Transverse colon (tissue), 3 donors: ENCODE results near the gene ARF5.

Source experiments
- CTCF ChIP-seq, 5 experiments: fragments of 200-600 bp in 3 of 5; fragments of 450-650 bp in 2 of 5; sonication (generic) in 3 of 5; IDR thresholded peaks; 1 replicate in 2 of 5; 2 replicates in 3 of 5; pipeline ENCODE4 v1.5.1; 2016 to 2017; ENCODE audit warnings: antibody characterized with exemption in 5 of 5, inconsistent platforms in 3 of 5, mild to moderate bottlenecking in 2 of 5, moderate library complexity in 1 of 5
- POLR2A ChIP-seq: fragments of 450-650 bp; IDR thresholded peaks from one replicate; pipeline ENCODE4 v1.6.1; 2016; ENCODE audit warnings: antibody characterized with exemption, mild to moderate bottlenecking, moderate library complexity

DNA sequence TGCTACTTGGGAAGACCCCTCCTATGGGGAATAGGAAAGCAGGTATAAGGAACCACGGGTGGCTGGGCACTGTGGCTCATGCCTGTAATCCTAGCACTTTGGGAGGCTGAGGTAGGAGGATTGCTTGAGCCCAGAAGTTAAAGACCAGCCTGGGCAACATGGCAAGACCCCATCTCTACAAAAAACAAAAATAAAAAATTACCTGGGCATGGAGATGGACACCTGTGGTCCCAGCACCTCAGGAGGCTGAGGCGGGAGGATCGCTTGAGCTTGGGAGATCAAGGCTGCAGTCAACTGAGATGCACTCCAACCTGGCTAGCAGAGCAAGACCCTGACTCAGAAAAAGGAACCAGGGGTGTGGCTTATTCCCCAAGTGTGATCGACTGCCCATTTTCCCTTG is 4.3 kb downstream of the ARF5 start:
- no peak for TF ChIP-seq CTCF (IDR thresholded peaks at IDR 0.05)
- TF ChIP-seq POLR2A, result no peak
